IMR-90 (cell line): ENCODE data around the gene HS6ST3. TPM values are rescaled to one million over a fixed set of nuclear protein-coding genes. Genes with fewer than 3 reads are reported as not detected.

ENCODE experiments used
- ATAC-seq: fragments of 200-7000 bp; cut with Tn5 transposase; 2 replicates; pipeline ENCODE4 v1.9.1; 2020; ENCODE audit warnings: low read depth, mild to moderate bottlenecking, moderate library complexity
- BruUV-seq: library from RNA; stranded (reverse); fragments of 400-500 nt; replicated peaks from 2 replicates; lab custom pipeline; 2021; lab: Mats Ljungman, UMichigan
- CTCF ChIA-PET: fragments of 300-600 bp; formaldehyde crosslinking; extraction: SDS; loops from one replicate; lab custom pipeline; 2021; ENCODE audit warnings: antibody characterized with exemption; lab: Yijun Ruan, JAX
- POLR2A ChIA-PET: fragments of 300-600 bp; sonication (Branson Sonifier 250); formaldehyde crosslinking; loops from one replicate; lab custom pipeline; 2022; ENCODE audit warnings: antibody characterized with exemption; ENCODE audit not compliant: unreplicated experiment; lab: Charles Lee
- DNase-seq: peaks from one replicate; pipeline ENCODE4 v3.0.0; 2013
- H2AFZ ChIP-seq: replicated peaks from 2 replicates; pipeline ENCODE3; 2013; ENCODE audit warnings: low read length, mild to moderate bottlenecking; ENCODE audit not compliant: poor library complexity
- H2AK5ac ChIP-seq: 2 replicates; pipeline ENCODE4 v1.6.1; 2013; ENCODE audit warnings: low read depth, low read length, inconsistent platforms
- H2AK9ac ChIP-seq: replicated peaks from 2 replicates; pipeline ENCODE3; 2013; ENCODE audit warnings: mild to moderate bottlenecking, low read depth, low read length, moderate library complexity; ENCODE audit not compliant: poor library complexity
- H2BK120ac ChIP-seq: 2 replicates; pipeline ENCODE4 v1.6.1; 2013; ENCODE audit warnings: low read depth, low read length, inconsistent platforms
- H2BK15ac ChIP-seq: 3 replicates; pipeline ENCODE4 v1.6.1; 2013; ENCODE audit warnings: low read depth, low read length, inconsistent platforms
- H2BK20ac ChIP-seq: 2 replicates; pipeline ENCODE4 v1.6.1; 2013; ENCODE audit warnings: low read depth, mild to moderate bottlenecking, inconsistent platforms, low read length, moderate library complexity
- H2BK5ac ChIP-seq: 2 replicates; pipeline ENCODE4 v1.6.1; 2013; ENCODE audit warnings: mild to moderate bottlenecking, low read depth, low read length, inconsistent platforms; ENCODE audit not compliant: poor library complexity, severe bottlenecking
- H3K14ac ChIP-seq: replicated peaks from 2 replicates; pipeline ENCODE4 v1.6.1; 2013; ENCODE audit warnings: low read depth, low read length, inconsistent platforms
- H3K18ac ChIP-seq: 2 replicates; pipeline ENCODE4 v1.6.1; 2013; ENCODE audit warnings: low read depth, low read length, control low read depth
- H3K23ac ChIP-seq: 2 replicates; pipeline ENCODE4 v1.6.1; 2013; ENCODE audit warnings: low read depth, low read length, inconsistent platforms
- H3K27ac ChIP-seq: 2 replicates; pipeline ENCODE4 v1.5.1; 2013; ENCODE audit warnings: mild to moderate bottlenecking, control low read depth, low read length; ENCODE audit not compliant: insufficient read depth
- H3K27me3 ChIP-seq: 2 replicates; pipeline ENCODE4 v1.6.1; 2013; ENCODE audit warnings: low read length; ENCODE audit not compliant: control insufficient read depth, insufficient read depth
- H3K36me3 ChIP-seq: 2 replicates; pipeline ENCODE4 v1.6.1; 2013; ENCODE audit warnings: low read length, mixed read lengths; ENCODE audit not compliant: control insufficient read depth, insufficient read depth
- H3K4ac ChIP-seq: 2 replicates; pipeline ENCODE4 v1.6.1; 2013; ENCODE audit warnings: low read depth, low read length, inconsistent platforms
- H3K4me1 ChIP-seq: 2 replicates; pipeline ENCODE4 v1.6.1; 2013; ENCODE audit warnings: low read length, mixed read lengths; ENCODE audit not compliant: control insufficient read depth, insufficient read depth
- H3K4me2 ChIP-seq: 2 replicates; pipeline ENCODE4 v1.6.1; 2013; ENCODE audit warnings: low read depth, mild to moderate bottlenecking, control low read depth, low read length, moderate library complexity
- H3K4me3 ChIP-seq: 2 replicates; pipeline ENCODE4 v1.5.1; 2013; ENCODE audit warnings: low read depth, mild to moderate bottlenecking, control low read depth, low read length, moderate library complexity; ENCODE audit not compliant: insufficient read depth
- H3K56ac ChIP-seq: 2 replicates; pipeline ENCODE4 v1.6.1; 2013; ENCODE audit warnings: low read length, inconsistent platforms; ENCODE audit not compliant: insufficient read depth; ENCODE audit errors: extremely low read depth
- H3K79me1 ChIP-seq, 2 experiments: 2 replicates each; pipeline ENCODE4 v1.6.1; 2013; ENCODE audit warnings: low read length in 2 of 2, inconsistent platforms in 1 of 2, low read depth in 1 of 2
- H3K9ac ChIP-seq: 2 replicates; pipeline ENCODE4 v1.6.1; 2013; ENCODE audit warnings: low read depth, low read length, control low read depth
- H3K9me1 ChIP-seq: 2 replicates; pipeline ENCODE4 v1.6.1; 2013; ENCODE audit warnings: low read length, inconsistent platforms; ENCODE audit not compliant: insufficient read depth
- H3K9me3 ChIP-seq: 2 replicates; pipeline ENCODE4 v1.6.1; 2013; ENCODE audit warnings: low read length; ENCODE audit not compliant: control insufficient read depth, insufficient read depth
- H4K20me1 ChIP-seq: 2 replicates; pipeline ENCODE4 v1.6.1; 2013; ENCODE audit warnings: low read length, inconsistent platforms; ENCODE audit not compliant: insufficient read depth
- H4K5ac ChIP-seq: 2 replicates; pipeline ENCODE4 v1.6.1; 2013; ENCODE audit warnings: mild to moderate bottlenecking, low read depth, low read length, control low read depth
- H4K8ac ChIP-seq, 2 experiments: 2 replicates each; pipeline ENCODE4 v1.6.1; 2013; ENCODE audit warnings: low read depth in 2 of 2, low read length in 2 of 2, control low read depth in 1 of 2, inconsistent platforms in 1 of 2
- H4K91ac ChIP-seq: 2 replicates; pipeline ENCODE4 v1.6.1; 2013; ENCODE audit warnings: low read depth, low read length, inconsistent platforms; ENCODE audit not compliant: insufficient read depth
- CEBPB ChIP-seq: IDR thresholded peaks from 2 replicates; pipeline ENCODE4 v1.6.1; 2012; ENCODE audit warnings: low read depth, low read length, improper control_type of control experiment
- MAFK ChIP-seq: IDR thresholded peaks from 2 replicates; pipeline ENCODE4 v1.6.1; 2012; ENCODE audit warnings: low read depth, low read length, improper control_type of control experiment
- MAZ ChIP-seq: IDR thresholded peaks from 2 replicates; pipeline ENCODE4 v1.6.1; 2012; ENCODE audit warnings: low read depth, mild to moderate bottlenecking, low read length, improper control_type of control experiment, moderate library complexity, borderline replicate concordance
- MXI1 ChIP-seq: IDR thresholded peaks from 2 replicates; pipeline ENCODE4 v1.6.1; 2012; ENCODE audit warnings: low read depth, mild to moderate bottlenecking, low read length, moderate library complexity, borderline replicate concordance
- NFE2L2 ChIP-seq: fragments of 150-350 bp; IDR thresholded peaks from 2 replicates; pipeline ENCODE4 v1.6.1; 2016; ENCODE audit warnings: low read depth, mild to moderate bottlenecking, low read length
- POLR2A ChIP-seq: IDR thresholded peaks from 2 replicates; pipeline ENCODE4 v1.6.1; 2012; ENCODE audit warnings: mild to moderate bottlenecking, low read depth, low read length
- RAD21 ChIP-seq: IDR thresholded peaks from 2 replicates; pipeline ENCODE4 v1.6.1; 2012; ENCODE audit warnings: low read length, improper control_type of control experiment
- RFX5 ChIP-seq: IDR thresholded peaks from 2 replicates; pipeline ENCODE4 v1.8.0; 2012; ENCODE audit warnings: low read depth, mild to moderate bottlenecking, low read length, moderate library complexity
- SMC3 ChIP-seq: fragments of 150-350 bp; IDR thresholded peaks from 2 replicates; pipeline ENCODE4 v1.6.1; 2016; ENCODE audit warnings: low read depth, mild to moderate bottlenecking, antibody characterized with exemption, low read length, moderate library complexity
- WGBS, 2 experiments: methylation state at CpG; one replicate each; pipeline versions ENCODE4 v1.1.5 to v1.1.7; 2013; ENCODE audit warnings: missing lambda C conversion rate in 2 of 2; ENCODE audit not compliant: insufficient read length in 1 of 2; ENCODE audit errors: extremely low coverage in 2 of 2; 5-methylcytosine and 5-hydroxymethylcytosine counted together
- dilution Hi-C: fragments of 300-500 bp; cut with HindIII; formaldehyde crosslinking; loops from one replicate; pipeline ENCODE4 v1.14.3; 2018; ENCODE audit warnings: low sequenced_read_pairs; ENCODE audit not compliant: unreplicated experiment
- in situ Hi-C: fragments of 300-500 bp; cut with MboI; formaldehyde crosslinking; loops from 3 replicates; pipeline ENCODE4 v1.14.3; 2019; ENCODE audit warnings: low sequenced_read_pairs, inconsistent platforms, mixed read lengths
- intact Hi-C: fragments of 100-400 bp; cut with micrococcal nuclease; formaldehyde crosslinking; loops from 2 replicates; pipeline ENCODE4 v1.10.0; 2022
- polyA plus RNA-seq, 3 experiments: library from polyadenylated mRNA; depleted of rRNA; stranded (reverse); fragments of >200 nt; gene quantifications; 2 replicates each; pipeline ENCODE4 v1.2.3, GENCODE V29; 2012; ENCODE audit warnings: low replicate concordance in 1 of 3
- total RNA-seq: library from RNA; depleted of rRNA; stranded (reverse); fragments of >200 nt; gene quantifications from 2 replicates; pipeline ENCODE4 v1.2.3, GENCODE V29; 2012
- TF ChIP-seq, protein P1 (sequence below): fragments of 150-350 bp; IDR thresholded peaks from 2 replicates; pipeline ENCODE4 v1.6.1; 2017; ENCODE audit warnings: mild to moderate bottlenecking, antibody characterized with exemption, low read length, low read depth
- TF ChIP-seq, protein P2 (sequence below): fragments of 150-350 bp; IDR thresholded peaks from 2 replicates; pipeline ENCODE4 v1.6.1; 2016; ENCODE audit warnings: low read depth, mild to moderate bottlenecking, low read length, moderate library complexity, borderline replicate concordance

Gene HS6ST3
- total and polyA plus RNA-seq, 2 of the 4 experiments (the other 2 are of a cell fraction) = not detected

DNA sequence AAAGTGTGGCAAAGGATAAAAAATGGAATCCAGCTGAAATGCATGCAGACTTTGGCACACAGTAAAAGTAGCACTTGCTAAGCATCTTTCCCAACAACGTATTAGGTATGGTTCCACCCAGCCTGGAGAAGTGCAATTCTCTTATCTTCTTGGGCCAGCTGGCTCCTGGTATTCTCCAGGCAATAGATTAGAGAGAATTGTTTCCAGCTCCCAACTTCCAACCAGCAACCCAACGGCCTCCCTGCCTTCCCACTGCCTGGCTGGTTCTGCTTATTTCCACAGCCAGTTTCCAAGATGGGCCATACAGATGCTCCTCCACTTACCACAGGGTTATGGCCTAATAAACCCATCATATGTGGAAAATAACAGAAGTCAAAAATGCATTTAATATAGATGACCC lies 771.0 kb downstream of the HS6ST3 start:
- no peak overlapping the region for H2AK9ac ChIP-seq
- H2AFZ ChIP-seq = no peak overlapping the region
- TF ChIP-seq, protein P1, sequence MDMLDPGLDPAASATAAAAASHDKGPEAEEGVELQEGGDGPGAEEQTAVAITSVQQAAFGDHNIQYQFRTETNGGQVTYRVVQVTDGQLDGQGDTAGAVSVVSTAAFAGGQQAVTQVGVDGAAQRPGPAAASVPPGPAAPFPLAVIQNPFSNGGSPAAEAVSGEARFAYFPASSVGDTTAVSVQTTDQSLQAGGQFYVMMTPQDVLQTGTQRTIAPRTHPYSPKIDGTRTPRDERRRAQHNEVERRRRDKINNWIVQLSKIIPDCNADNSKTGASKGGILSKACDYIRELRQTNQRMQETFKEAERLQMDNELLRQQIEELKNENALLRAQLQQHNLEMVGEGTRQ = no peak
- no peak for TF ChIP-seq CEBPB
- TF ChIP-seq MXI1 = no peak
- TF ChIP-seq RAD21 = no peak
- TF ChIP-seq, protein P2, sequence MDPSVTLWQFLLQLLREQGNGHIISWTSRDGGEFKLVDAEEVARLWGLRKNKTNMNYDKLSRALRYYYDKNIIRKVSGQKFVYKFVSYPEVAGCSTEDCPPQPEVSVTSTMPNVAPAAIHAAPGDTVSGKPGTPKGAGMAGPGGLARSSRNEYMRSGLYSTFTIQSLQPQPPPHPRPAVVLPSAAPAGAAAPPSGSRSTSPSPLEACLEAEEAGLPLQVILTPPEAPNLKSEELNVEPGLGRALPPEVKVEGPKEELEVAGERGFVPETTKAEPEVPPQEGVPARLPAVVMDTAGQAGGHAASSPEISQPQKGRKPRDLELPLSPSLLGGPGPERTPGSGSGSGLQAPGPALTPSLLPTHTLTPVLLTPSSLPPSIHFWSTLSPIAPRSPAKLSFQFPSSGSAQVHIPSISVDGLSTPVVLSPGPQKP = no peak
- no peak for TF ChIP-seq RFX5
- TF ChIP-seq MAFK = no peak
- TF ChIP-seq SMC3 = no peak
- TF ChIP-seq POLR2A = no peak
- TF ChIP-seq NFE2L2 = no peak
- TF ChIP-seq MAZ = no peak
- no peak for DNase-seq
- no peak overlapping the region for H3K14ac ChIP-seq
- no peak overlapping the region for H3K18ac ChIP-seq
- no TSS peak for BruUV-seq
- H3K56ac ChIP-seq = no peak overlapping the region
- H3K36me3 ChIP-seq = no peaks in the 10 kb centered on the region
- CTCF ChIA-PET = no interaction called here
- intact Hi-C loops (no loop called here), dilution Hi-C loops (no loop called here), in situ Hi-C loops (no loop called here)
- no peak overlapping the region for H2BK120ac ChIP-seq
- H3K9me3 ChIP-seq = no peaks in the 10 kb centered on the region; the same call in 1 of the 2 replicates
- H2BK15ac ChIP-seq = no peak overlapping the region
- no peak overlapping the region for H3K4me3 ChIP-seq
- H3K9me1 ChIP-seq = no peaks in the 10 kb centered on the region
- H3K27ac ChIP-seq = no peak overlapping the region
- ATAC-seq = no peak
- no peak overlapping the region for H3K9ac ChIP-seq
- no peak overlapping the region for H3K4ac ChIP-seq
- H2BK20ac ChIP-seq = no peak overlapping the region
- H2AK5ac ChIP-seq = no peak overlapping the region
- H2BK5ac ChIP-seq = no peak overlapping the region
- H3K4me1 ChIP-seq = no peaks in the 10 kb centered on the region
- no peak overlapping the region for H4K91ac ChIP-seq
- no peak overlapping the region for H4K5ac ChIP-seq
- no peaks in the 10 kb centered on the region for H3K79me1 ChIP-seq
- no peak overlapping the region for H3K4me2 ChIP-seq
- POLR2A ChIA-PET = no interaction called here
- H3K23ac ChIP-seq = no peak overlapping the region
- no peaks in the 10 kb centered on the region for H4K20me1 ChIP-seq
- H3K27me3 ChIP-seq = no peaks in the 10 kb centered on the region
- H4K8ac ChIP-seq = no peak overlapping the region
- WGBS, 2 experiments = no CpG with 5 or more reads among the region's 2 CpGs
